Keratinocyte (primary cell): ENCODE results near the gene SLC5A1. TPM values are rescaled to one million over a fixed set of nuclear protein-coding genes. Genes with fewer than 3 reads are reported as not detected.

Experiments used
- DNase-seq: peaks from one replicate; pipeline ENCODE4 v3.0.0-alpha.2; 2011; ENCODE audit warnings: low read depth, missing footprints, low spot score
- FAIRE-seq: peaks from 2 replicates; lab custom pipeline; 2011; peaks lifted over from hg19 to GRCh38; lab: Jason Lieb, UNC
- H2AFZ ChIP-seq: 2 replicates; pipeline ENCODE4 v1.6.0; 2012; ENCODE audit warnings: low read length, control low read depth, inconsistent platforms; ENCODE audit not compliant: control insufficient read depth
- H3K27ac ChIP-seq: 2 replicates; pipeline ENCODE4 v1.5.1; 2011; ENCODE audit warnings: low read length; ENCODE audit not compliant: control insufficient read depth, insufficient read depth
- H3K27me3 ChIP-seq: 3 replicates; pipeline ENCODE4 v1.6.0; 2011; ENCODE audit warnings: low read length; ENCODE audit not compliant: control insufficient read depth, insufficient read depth; ENCODE audit errors: extremely low read depth
- H3K36me3 ChIP-seq, 2 experiments: 2 replicates in 1 of 2; 3 replicates in 1 of 2; pipeline ENCODE4 v1.5.1; 2011; ENCODE audit warnings: low read length in 2 of 2, mild to moderate bottlenecking in 1 of 2; ENCODE audit not compliant: control insufficient read depth in 2 of 2, insufficient read depth in 2 of 2; ENCODE audit errors: extremely low read depth in 1 of 2
- H3K4me1 ChIP-seq: 3 replicates; pipeline ENCODE4 v1.5.1; 2011; ENCODE audit warnings: low read length; ENCODE audit not compliant: control insufficient read depth, insufficient read depth; ENCODE audit errors: extremely low read depth
- H3K4me2 ChIP-seq: 3 replicates; pipeline ENCODE4 v1.6.0; 2011; ENCODE audit warnings: low read depth, low read length; ENCODE audit not compliant: control insufficient read depth, insufficient read depth; ENCODE audit errors: extremely low read depth
- H3K4me3 ChIP-seq, 3 experiments: fragments of 200-600 bp in 1 of 3; sonication (generic) in 1 of 3; 2 replicates in 2 of 3; 3 replicates in 1 of 3; pipeline ENCODE4 v1.5.1; 2011 to 2016; ENCODE audit warnings: low read length in 3 of 3, mild to moderate bottlenecking in 3 of 3, control low read depth in 2 of 3, inconsistent platforms in 1 of 3, low read depth in 1 of 3, mixed read lengths in 1 of 3, mixed run types in 1 of 3, moderate library complexity in 1 of 3; ENCODE audit not compliant: control insufficient read depth in 2 of 3, insufficient read depth in 2 of 3; ENCODE audit errors: extremely low read depth in 1 of 3
- H3K79me2 ChIP-seq: 2 replicates; pipeline ENCODE4 v1.6.0; 2012; ENCODE audit warnings: low read length; ENCODE audit not compliant: control insufficient read depth, insufficient read depth
- H3K9ac ChIP-seq: 3 replicates; pipeline ENCODE4 v1.6.0; 2011; ENCODE audit warnings: low read length; ENCODE audit not compliant: control insufficient read depth, insufficient read depth; ENCODE audit errors: extremely low read depth
- H3K9me1 ChIP-seq: 3 replicates; pipeline ENCODE4 v1.6.0; 2011; ENCODE audit warnings: low read length; ENCODE audit not compliant: control insufficient read depth, insufficient read depth; ENCODE audit errors: extremely low read depth
- H3K9me3 ChIP-seq: 2 replicates; pipeline ENCODE4 v1.5.1; 2012; ENCODE audit warnings: low read depth, low read length; ENCODE audit not compliant: control insufficient read depth
- H4K20me1 ChIP-seq: 3 replicates; pipeline ENCODE4 v1.6.0; 2011; ENCODE audit warnings: low read length; ENCODE audit not compliant: control insufficient read depth, insufficient read depth; ENCODE audit errors: extremely low read depth
- EZH2 ChIP-seq: IDR thresholded peaks from one replicate; pipeline ENCODE4 v1.6.1; 2012; ENCODE audit warnings: inconsistent platforms, mild to moderate bottlenecking, low read length, moderate library complexity
- dilution Hi-C: fragments of 300-500 bp; cut with MboI; formaldehyde crosslinking; loops from one replicate; pipeline ENCODE4 v1.7.0; 2020; ENCODE audit warnings: low sequenced_read_pairs; ENCODE audit not compliant: extremely low pct_ligation_motif_present
- polyA plus RNA-seq, 5 experiments: library from polyadenylated mRNA; depleted of rRNA in 3 of 5; stranded (reverse) in 3 of 5; stranded (forward) in 1 of 5; unstranded in 1 of 5; fragments of >200 nt; gene quantifications; 1 replicate in 1 of 5; 2 replicates in 3 of 5; 3 replicates in 1 of 5; pipeline versions ENCODE4 v1.2.1 to v1.2.3, GENCODE V29; 2011 to 2012; ENCODE audit warnings: missing spikeins in 2 of 5, low read depth in 1 of 5, low replicate concordance in 1 of 5
- TF ChIP-seq, protein P1 (sequence below), 3 experiments: IDR thresholded peaks in 1 of 3; conservative IDR thresholded peaks in 1 of 3; optimal IDR thresholded peaks in 1 of 3; 2 replicates in 2 of 3; 3 replicates in 1 of 3; pipeline versions ENCODE3 to v1.5.1; 2011; ENCODE audit warnings: low read length in 3 of 3, mild to moderate bottlenecking in 3 of 3, moderate library complexity in 2 of 3, control low read depth in 1 of 3, inconsistent platforms in 1 of 3; ENCODE audit not compliant: insufficient read depth in 2 of 3; ENCODE audit errors: extremely low read depth in 1 of 3

Gene SLC5A1
- polyA plus RNA-seq, 1 donor (not counting 4 experiments of a cell fraction or from before 2014, with no cell fraction given), result 2.0 TPM

DNA sequence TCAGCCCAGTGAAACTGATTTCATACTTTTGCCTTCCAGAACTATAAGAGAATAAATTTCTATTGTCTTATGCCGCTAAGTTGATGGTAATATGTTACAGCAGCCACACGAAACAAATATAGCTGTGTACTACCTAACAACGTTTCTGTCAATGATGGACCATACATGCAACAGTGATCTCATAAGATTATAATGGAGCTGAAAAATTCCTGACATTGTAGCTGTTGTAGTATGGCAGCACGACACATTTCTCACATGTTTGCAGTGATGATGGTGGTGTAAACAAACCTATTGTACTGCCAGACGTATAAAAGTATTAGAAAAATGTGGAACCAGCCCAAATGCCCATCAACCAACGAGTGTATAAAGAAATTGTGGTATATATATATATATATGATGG lies 5.8 kb upstream of the SLC5A1 start:
- no peak for FAIRE-seq
- dilution Hi-C loops, result no loop called here

DNA sequence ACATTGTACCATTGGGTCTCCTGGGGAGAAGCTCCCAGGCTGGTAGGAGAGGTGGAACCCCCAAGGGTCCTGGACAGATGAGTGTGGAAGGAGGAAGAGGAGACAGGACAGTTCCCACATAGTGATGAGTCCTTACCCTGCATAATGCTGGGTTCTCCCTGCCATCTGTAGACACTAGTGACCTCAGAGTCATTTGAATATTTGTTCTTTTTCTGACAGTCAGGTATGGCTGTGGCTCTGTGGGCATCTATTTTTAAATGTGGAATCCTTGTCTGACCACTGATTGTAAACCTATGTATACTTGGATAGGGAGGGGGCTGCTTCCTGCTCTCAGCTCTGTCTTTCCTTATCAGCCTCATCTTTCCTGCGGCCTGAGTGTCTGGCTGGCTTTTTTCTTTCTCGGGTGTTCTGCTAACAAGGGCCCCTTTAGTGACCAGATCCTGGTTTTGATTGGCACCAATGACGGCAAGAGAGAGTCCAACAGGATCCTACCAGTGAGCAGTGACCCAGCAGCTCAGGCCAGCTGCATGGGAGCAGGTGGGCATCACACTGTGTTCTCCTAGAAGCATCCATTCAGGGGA lies 2.6 kb upstream of the SLC5A1 start:
- H4K20me1 ChIP-seq, result no peaks in the 10 kb centered on the region
- dilution Hi-C loops, result no loop called here
- FAIRE-seq (no peak), DNase-seq (no peak)
- H3K9me3 ChIP-seq, result no peaks in the 10 kb centered on the region
- TF ChIP-seq, protein P1, sequence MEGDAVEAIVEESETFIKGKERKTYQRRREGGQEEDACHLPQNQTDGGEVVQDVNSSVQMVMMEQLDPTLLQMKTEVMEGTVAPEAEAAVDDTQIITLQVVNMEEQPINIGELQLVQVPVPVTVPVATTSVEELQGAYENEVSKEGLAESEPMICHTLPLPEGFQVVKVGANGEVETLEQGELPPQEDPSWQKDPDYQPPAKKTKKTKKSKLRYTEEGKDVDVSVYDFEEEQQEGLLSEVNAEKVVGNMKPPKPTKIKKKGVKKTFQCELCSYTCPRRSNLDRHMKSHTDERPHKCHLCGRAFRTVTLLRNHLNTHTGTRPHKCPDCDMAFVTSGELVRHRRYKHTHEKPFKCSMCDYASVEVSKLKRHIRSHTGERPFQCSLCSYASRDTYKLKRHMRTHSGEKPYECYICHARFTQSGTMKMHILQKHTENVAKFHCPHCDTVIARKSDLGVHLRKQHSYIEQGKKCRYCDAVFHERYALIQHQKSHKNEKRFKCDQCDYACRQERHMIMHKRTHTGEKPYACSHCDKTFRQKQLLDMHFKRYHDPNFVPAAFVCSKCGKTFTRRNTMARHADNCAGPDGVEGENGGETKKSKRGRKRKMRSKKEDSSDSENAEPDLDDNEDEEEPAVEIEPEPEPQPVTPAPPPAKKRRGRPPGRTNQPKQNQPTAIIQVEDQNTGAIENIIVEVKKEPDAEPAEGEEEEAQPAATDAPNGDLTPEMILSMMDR (optimal IDR thresholded peaks at IDR 0.05 in 1 of 3, IDR thresholded peaks at IDR 0.05 in 1 of 3, conservative IDR thresholded peaks at IDR 0.05 in 1 of 3; ENCODE audit: extremely low read depth in 1 of 3, insufficient read depth in 2 of 3, low read length in 3 of 3), result no peak
- no peak for TF ChIP-seq EZH2
- no peaks in the 10 kb centered on the region for H3K79me2 ChIP-seq
- H2AFZ ChIP-seq, result no peak overlapping the region
- H3K9me1 ChIP-seq, result no peaks in the 10 kb centered on the region
- H3K27ac ChIP-seq, result no peak overlapping the region
- H3K4me1 ChIP-seq, result peaks cover 7% of the 10 kb centered on the region
- no peak overlapping the region for H3K9ac ChIP-seq
- H3K36me3 ChIP-seq, result no peaks in the 10 kb centered on the region
- H3K4me2 ChIP-seq, result no peak overlapping the region
- H3K4me3 ChIP-seq, result no peak overlapping the region
- peaks cover 27% of the 10 kb centered on the region for H3K27me3 ChIP-seq

More for the DNA sequence above, 5.8 kb upstream of the SLC5A1 start:
- H3K9me3 ChIP-seq, result no peaks in the 10 kb centered on the region
- no peak overlapping the region for H3K27ac ChIP-seq
- H3K36me3 ChIP-seq, result no peaks in the 10 kb centered on the region
- TF ChIP-seq, protein P1 (optimal IDR thresholded peaks at IDR 0.05 in 1 of 3, IDR thresholded peaks at IDR 0.05 in 1 of 3, conservative IDR thresholded peaks at IDR 0.05 in 1 of 3; ENCODE audit: extremely low read depth in 1 of 3, insufficient read depth in 2 of 3, low read length in 3 of 3), result no peak
- TF ChIP-seq EZH2, result no peak
- no peak overlapping the region for H3K4me3 ChIP-seq
- DNase-seq, result no peak
- no peaks in the 10 kb centered on the region for H3K9me1 ChIP-seq
- no peak overlapping the region for H3K4me2 ChIP-seq
- no peaks in the 10 kb centered on the region for H3K79me2 ChIP-seq
- peaks cover under 1% of the 10 kb centered on the region for H3K4me1 ChIP-seq
- H4K20me1 ChIP-seq, result no peaks in the 10 kb centered on the region
- no peak overlapping the region for H2AFZ ChIP-seq
- H3K27me3 ChIP-seq, result peaks cover 19% of the 10 kb centered on the region
- no peak overlapping the region for H3K9ac ChIP-seq
